Amniotic epithelial cell (primary cell): ENCODE data around the gene LMAN2.
A peak's percentile ranks its signal among the peaks of the same experiment; 100 is the strongest.
"Not testable (repeated sequence)": the region's sequence is repeated elsewhere in the genome, so short reads cannot be mapped to it uniquely, and the experiment has no call there.

ENCODE experiments used
- DNase-seq: peaks from one replicate; pipeline ENCODE4 v3.0.0-alpha.2; 2010; ENCODE audit warnings: low read depth

Gene LMAN2

DNA sequence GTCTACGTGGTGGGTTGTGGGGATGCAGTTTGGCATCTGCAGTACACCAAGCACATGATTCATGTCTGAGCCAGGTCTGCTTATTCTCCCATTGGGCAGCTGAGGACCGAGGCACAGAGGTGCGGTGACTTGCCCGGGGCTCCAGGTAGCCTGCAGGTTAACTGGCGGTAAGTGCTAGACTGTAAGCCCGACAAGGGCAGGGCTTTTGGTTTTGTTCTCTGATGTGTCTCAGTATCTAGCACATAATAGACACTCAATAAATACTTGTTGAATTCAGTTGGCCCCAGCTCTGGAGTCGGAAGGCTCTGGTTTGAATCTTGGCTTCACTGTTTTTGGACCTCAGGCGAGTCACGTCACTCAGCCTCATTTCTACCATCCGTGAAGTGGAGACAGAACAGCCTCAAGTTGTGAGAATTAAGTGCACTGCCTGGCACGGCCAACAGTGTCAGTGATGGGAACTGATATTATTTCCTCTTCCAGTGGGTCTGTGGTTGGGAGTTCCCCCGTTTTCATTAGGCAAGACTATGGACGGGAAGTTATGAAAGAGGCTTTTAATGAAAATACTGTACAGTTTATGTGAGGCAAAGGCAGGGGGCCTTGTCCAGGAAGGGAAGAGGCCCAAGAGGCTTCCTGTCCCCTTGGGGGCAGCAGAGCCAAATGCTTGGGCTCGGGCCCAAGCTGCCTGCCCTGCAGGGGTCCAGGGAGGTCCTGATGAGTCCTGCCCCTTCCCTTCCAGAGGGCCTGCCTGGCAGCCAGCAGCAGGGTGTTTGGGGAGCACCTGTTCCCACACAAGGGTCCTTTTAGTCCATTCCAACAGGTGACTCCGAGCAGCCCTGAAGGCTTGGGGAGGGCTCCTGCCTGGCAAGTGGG is 44.6 kb downstream of the LMAN2 start:
- DNase-seq: peak; percentile 88

- DNase-seq: not testable (repeated sequence)
Measured at GRCh38 chr5:177306103-177306640, 45.3 kb downstream of the LMAN2 start.

DNA sequence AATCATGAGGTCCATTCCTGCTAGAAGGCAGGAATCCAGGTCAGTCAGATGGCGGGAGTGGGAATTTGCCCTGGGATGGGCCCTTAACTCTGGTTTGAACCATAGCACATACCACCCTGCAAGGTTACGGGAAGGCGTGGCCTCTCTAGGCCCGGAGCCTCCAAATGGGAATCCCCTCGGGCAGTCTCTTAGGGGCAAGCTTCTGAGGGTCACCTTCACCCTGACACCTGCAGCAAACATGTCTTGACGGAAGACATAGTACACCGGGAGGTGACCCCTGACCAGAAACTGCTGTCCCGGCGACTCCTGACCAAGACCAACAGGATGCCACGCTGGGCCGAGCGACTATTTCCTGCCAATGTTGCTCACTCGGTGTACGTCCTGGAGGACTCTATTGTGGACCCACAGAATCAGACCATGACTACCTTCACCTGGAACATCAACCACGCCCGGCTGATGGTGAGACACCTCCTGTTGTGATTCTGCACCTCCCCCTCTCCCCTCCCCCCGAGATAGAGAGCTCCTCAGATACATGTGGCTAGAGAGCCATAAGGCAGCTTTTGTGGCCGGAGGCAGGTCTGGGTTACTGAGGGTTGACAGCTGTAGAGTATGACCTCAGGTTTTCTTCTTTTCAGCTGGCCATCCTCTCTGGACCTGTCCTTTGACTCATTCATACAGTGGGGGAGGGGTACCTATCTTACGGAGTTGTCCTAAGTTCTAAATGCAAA is 46.9 kb downstream of the LMAN2 start:
- DNase-seq: peak; percentile 58

DNA sequence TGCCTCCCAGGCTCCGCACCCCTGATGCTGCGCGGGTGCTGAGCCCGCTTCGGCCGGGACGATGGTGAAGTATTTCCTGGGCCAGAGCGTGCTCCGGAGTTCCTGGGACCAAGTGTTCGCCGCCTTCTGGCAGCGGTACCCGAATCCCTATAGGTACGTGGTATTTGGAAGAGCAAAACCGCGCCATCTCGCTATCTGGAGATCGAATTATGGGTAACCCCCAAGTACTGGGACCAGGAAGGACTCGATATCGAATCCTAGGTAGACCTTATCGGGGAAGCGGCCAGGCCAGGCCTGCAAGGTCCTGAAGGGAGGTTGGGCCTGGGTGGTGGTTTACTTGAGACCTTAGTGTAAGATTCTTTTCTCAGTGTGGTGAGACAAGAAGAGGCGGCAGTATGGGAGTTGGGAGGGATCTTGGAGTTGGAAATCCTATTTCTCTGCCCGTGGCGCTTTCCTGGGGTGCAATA is 47.5 kb downstream of the LMAN2 start:
- DNase-seq: no peak

GRCh38 chr5:177303121-177303924 is 48.1 kb downstream of the LMAN2 start, which contains the start of the genes PRELID1 and RAB24:
TSS of gene PRELID1 (plus strand) at chr5:177303799. CDS start at chr5:177303986, 187 bp downstream.
TSS of gene RAB24 (minus strand) at chr5:177303719. CDS start at chr5:177303288, 431 bp downstream.
- peak; percentile 61 for DNase-seq

DNA sequence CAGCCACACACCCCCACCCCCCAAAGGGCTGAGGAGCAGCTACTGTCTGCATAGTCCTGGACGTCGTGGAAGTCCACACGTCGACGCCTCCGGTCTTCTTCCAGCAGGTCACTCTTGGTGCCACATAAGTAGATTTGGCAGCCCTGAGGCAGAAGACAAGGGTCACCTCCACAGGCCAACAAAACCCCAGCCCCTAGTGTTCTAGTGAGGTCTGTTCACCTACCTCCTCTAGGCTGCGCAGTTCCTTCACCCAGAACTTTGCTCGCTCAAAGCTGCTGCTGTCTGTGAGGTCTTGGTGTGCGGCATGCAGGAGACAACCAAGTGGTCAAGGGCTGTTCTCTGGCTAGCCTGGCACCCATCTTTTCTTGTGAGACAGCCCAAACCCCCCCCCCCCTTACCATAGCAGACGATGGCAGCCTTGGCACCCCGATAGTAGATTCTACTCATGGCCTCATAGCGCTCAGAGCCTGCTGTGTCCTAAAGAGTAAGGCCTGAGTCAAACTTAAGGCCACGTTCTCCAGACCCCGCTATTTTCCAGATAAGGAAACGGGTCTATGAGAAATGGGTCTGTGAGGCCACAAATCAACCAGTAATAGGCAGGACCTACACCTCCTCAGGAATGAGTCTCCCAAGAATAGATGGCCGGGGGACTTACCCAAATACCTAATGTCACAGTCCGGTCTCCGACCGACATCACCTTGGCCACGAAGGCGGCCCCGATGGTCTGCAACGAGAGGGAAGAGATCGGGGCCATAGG is 48.9 kb downstream of the LMAN2 start:
- peak; percentile 37 for DNase-seq

- DNase-seq: no peak
Measured at GRCh38 chr5:177301503-177302165, 49.8 kb downstream of the LMAN2 start.

DNA sequence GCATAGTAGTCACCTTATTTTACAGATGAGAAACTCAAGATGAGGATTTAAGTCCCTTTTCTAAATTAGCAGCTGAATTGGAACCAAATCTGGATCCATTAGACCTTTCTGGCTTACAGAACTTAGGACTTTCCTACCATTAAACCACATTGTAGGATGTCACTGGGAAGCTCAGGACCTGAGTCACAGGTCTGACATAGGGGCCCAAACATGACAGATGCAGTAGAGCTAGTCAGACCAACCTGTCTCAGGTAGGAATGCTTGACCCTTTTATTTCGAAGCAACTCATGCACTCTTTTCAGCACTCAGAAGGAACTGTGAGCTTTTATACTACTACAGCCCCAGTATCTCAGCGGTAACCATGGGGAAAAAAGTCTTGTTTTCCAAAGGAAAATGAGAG is 50.5 kb downstream of the LMAN2 start:
- DNase-seq: no peak

DNA sequence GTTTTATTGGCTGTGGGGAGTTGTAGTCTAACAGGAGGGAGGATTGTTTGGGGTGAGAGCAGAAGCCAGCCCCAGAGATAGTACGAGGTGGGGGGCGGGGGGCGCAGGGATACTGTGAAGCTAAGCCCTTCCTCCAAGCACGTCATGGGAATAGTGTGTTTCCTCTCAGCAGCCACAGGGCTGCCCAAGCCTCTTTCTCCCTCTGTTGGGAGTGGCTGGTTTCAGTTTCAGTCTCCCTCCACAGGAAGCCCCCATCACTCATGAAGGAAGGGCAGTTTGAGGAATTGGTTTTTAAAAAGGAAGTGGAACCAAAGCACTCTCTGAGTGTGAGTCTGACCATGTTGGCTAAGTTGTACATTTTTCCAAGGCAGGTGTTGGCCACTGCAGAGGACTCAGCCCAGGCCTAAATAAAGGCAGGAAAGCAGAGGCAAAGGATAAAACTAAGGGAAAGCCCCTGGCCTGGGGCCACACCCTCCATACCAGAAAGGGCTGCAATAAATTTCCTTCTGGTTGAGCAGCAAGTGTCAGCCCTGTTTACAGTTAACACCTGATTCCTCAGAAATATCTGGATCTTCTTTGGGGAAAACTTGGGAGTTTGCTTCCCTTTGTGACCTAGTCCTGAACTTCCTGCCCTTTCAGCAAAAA is 51.1 kb downstream of the LMAN2 start:
- DNase-seq: peak; percentile 70

- DNase-seq: no peak
Measured at GRCh38 chr5:177299697-177300096, 51.8 kb downstream of the LMAN2 start.

- no peak for DNase-seq
Measured at GRCh38 chr5:177297922-177298321, 53.5 kb downstream of the LMAN2 start.

DNA sequence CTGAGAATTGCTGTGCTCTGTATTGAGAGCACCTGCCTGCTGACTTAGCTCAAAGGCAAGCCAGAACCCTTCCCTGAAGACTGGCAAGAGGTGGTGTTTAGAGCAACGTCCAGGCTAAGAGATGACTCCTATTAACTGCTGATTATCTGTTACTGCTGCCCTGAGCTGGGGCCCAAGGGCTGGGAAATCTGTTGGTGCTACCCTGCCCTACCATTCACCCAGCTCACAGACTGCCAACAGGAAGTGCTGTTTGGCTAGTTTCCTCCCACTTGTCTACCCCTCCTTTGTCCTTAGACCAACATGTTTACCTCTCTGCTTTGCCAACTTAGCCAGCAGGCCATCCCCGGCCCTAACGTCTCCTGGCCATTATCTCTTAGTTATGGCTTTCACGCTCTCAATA is 54.9 kb downstream of the LMAN2 start:
- DNase-seq: no peak

GRCh38 chr5:177295924-177296323 is 55.5 kb downstream of the LMAN2 start:
- no peak for DNase-seq

GRCh38 chr5:177294632-177295031 is 56.8 kb downstream of the LMAN2 start:
- DNase-seq: no peak

GRCh38 chr5:177293819-177294581 is 57.5 kb downstream of the LMAN2 start:
- no peak for DNase-seq

DNA sequence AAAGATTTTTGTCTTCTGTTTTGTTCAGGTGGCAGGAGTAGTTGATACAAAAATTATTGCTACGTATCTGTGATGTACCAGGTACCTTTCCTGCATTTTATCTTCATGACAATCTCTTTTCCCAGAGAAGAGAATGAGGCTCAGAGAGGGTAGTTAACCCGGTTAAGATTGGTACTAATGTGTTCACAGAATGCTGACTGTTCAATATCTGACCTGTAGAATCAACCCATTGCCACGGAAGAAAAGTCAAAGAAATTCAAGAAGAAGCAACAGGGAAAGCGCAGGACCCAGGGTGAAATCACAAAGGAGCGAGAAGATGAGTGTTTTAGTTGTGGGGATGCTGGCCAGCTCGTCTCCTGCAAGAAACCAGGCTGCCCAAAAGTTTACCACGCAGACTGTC is 59.7 kb downstream of the LMAN2 start:
- no peak for DNase-seq

DNA sequence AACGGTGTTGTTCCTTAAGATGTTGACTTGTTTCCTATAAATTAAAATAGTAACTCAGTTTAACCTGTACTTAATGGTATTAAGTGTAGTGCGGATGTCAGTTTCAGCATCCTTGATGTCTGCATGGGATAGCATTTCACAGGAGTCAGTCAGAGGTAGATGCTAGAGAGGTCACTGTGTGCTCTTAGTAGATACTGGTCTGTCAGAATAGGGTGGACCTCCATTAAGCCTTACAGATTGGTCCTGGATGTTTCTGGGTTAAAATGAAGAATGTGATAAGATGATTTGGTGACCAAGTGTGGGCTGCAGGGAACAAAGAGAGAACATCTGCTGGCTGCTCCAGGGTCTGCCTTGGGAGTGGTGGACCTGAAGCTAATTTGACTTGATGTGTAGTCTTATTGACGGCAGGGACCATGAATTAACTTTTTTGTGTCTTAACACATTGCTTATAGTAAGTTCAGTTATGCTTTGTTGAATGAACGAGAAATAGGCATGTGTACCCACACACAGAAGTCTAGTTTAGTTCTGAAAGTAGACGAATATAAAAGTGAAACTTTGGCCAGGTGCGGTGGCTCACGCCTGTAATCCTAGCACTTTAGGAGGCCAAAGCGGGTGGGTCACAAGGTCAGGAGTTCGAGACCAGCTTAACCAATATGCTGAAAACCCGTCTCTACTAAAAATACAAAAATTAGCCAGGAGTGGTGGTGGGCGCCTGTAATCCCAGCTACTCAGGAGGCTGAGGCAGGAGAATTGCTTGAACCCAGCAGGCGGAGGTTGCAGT is 60.5 kb downstream of the LMAN2 start:
- no peak for DNase-seq

DNA sequence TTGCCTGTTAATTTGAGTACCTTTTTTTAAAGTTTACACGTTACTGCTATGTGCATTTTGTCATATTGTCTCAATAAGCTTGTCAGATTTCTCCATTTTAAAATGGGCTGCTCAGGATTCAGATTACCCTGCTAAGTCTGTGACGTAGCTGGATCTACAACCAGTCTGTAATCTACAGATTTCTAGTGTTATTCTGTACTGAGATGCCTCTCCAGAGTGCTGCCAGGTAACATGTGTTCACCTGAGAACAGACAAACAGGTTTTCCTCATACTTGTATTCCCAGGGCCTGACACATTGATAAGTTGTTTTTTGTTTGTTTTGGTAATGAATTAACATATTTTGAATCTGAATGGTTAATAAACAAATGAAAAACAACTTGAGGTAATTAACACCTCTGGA is 63.3 kb downstream of the LMAN2 start:
- no peak for DNase-seq
